Transverse colon (tissue), 3 donors: Measurements from ENCODE around the gene MAN1C1.

ENCODE experiments used
- POLR2A ChIP-seq: fragments of 450-650 bp; IDR thresholded peaks from one replicate; pipeline ENCODE4 v1.6.1; 2016; ENCODE audit warnings: antibody characterized with exemption, mild to moderate bottlenecking, moderate library complexity
- POLR2AphosphoS5 ChIP-seq, 3 donors: sonication (generic); formaldehyde crosslinking; IDR thresholded peaks; one replicate each; pipeline ENCODE4 v1.6.1; 2016; ENCODE audit warnings: antibody characterized with exemption in 3 of 3

DNA sequence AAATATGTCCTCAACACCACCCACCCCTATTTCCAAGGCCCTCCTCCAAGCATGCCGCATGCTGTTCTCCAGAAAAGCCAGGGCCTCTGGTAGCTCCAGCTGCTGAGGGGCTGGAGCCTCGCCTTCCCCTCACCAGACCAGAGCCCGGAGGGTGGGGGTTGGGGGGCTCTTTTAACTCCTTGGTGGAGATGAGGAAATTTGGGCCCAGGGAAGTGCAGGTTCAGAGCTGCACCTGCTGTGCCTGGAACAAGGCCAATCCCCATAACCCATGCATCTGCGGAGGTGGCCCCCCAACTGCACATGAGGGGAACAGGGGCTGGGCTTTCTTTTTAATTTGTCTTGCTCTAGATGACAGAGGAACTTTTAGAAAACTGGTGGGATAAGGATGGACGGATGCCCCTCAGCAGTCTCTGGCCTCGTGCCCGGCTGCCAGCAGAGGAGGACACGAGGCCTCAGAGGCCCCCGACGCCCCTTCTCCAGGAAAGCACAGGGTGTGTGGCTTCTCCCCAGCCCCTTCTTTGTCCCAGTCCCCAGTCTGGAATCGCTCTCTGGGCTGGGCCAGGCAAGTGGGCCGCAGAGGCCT lies 182.9 kb downstream of the MAN1C1 start:
- TF ChIP-seq POLR2A: no peak
- TF ChIP-seq POLR2AphosphoS5 (IDR thresholded peaks at IDR 0.05): no peak
